GM19395 (cell line): ENCODE results near the gene SUPT5H.

Experiments used
- ATAC-seq: cut with Tn5 transposase; IDR thresholded peaks from one replicate; pipeline ENCODE4 v1.9.1; 2021; ENCODE audit warnings: mild to moderate bottlenecking, moderate library complexity; ENCODE audit not compliant: unreplicated experiment

Gene SUPT5H

GRCh38 chr19:39518458-39518857 is 73.1 kb downstream of the SUPT5H start:
- no peak for ATAC-seq

- no peak for ATAC-seq
These were observed 73.6 kb downstream of the SUPT5H start for GRCh38 chr19:39518975-39519374.

DNA sequence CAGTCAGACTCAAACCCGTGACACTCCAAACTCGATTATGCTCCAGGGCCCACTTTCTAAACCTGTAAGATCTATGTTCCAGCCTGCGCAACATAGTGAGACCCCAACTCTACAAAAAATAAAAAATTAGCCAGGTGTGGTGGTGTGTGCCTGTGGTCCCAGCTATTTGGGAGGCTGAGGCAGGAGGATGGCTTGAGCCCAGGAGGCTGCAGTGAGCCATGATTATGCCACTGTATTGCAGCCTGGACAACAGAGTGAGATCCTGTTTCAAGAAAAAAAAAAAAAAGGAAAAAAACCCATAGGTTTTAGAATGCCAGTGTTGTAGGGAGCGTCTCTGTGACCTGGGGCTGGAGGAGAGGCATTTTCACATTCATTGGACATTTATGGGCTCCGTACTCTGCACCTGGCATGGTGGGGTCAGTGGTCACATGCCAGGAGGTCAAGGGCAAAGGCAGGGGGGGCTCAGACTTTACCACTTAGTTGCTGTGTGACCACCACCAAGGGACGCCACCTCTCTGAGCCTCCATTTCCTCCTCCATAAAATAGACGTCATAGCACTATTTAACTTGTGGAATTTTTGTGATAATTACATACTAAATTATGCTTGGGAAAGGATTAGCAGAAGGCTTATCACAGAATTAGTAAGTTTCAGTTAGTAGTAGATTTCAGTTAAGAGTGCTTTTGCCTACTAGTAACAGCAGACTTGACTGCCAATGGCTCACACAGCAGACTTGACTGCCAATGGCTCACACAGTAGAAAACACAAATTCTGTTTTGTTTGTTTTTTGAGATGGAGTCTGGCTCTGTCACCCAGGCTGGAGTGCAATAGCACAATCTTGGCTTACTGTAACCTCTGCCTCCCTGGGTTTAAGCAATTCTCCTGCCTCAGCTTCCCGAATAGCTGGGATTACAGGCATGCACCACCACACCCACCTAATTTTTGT is 75.4 kb downstream of the SUPT5H start:
- ATAC-seq = no peak

- no peak for ATAC-seq
These were observed 79.1 kb downstream of the SUPT5H start for GRCh38 chr19:39524495-39524894.

- ATAC-seq = no peak
These were observed 79.8 kb downstream of the SUPT5H start for GRCh38 chr19:39525205-39525604.
